NCI-H1694 treated with DMSO at 0.1 percent for 48 hours (cell line): ENCODE results near the gene PLEKHH3.

ENCODE experiments used
- DNase-seq: peaks from one replicate; lab custom pipeline; 2025; lab: John Stamatoyannopoulos, UW

The PLEKHH3 gene

GRCh38 chr17:42676424-42677011, at the start of gene PLEKHH3:
TSS of gene PLEKHH3 (minus strand) at chr17:42676994. CDS start at chr17:42676563, 431 bp downstream.
- DNase-seq = peak; percentile 40

GRCh38 chr17:42725143-42725542, 48.3 kb upstream of the PLEKHH3 start:
- DNase-seq = no peak

GRCh38 chr17:42723636-42724035, 46.8 kb upstream of the PLEKHH3 start:
- no peak for DNase-seq

- peak; percentile 84 for DNase-seq
Measured at GRCh38 chr17:42720996-42721583, 44.3 kb upstream of the PLEKHH3 start.

GRCh38 chr17:42709561-42709960, 32.8 kb upstream of the PLEKHH3 start:
- no peak for DNase-seq

- no peak for DNase-seq
Measured at GRCh38 chr17:42708588-42708987, 31.8 kb upstream of the PLEKHH3 start.

- DNase-seq = no peak
Measured at GRCh38 chr17:42706732-42707131, 29.9 kb upstream of the PLEKHH3 start.

- DNase-seq = no peak
Measured at GRCh38 chr17:42704837-42705494, 28.2 kb upstream of the PLEKHH3 start.

GRCh38 chr17:42704490-42704836, 27.7 kb upstream of the PLEKHH3 start:
- DNase-seq = no peak

- DNase-seq = no peak
Measured at GRCh38 chr17:42702446-42702845, 25.7 kb upstream of the PLEKHH3 start.

- DNase-seq = no peak
Measured at GRCh38 chr17:42700586-42701289, 23.9 kb upstream of the PLEKHH3 start.

GRCh38 chr17:42699415-42699740, 22.6 kb upstream of the PLEKHH3 start:
- DNase-seq = no peak

- DNase-seq = no peak
Measured at GRCh38 chr17:42698736-42699414, 22.1 kb upstream of the PLEKHH3 start.

- no peak for DNase-seq
Measured at GRCh38 chr17:42697108-42697811, 20.5 kb upstream of the PLEKHH3 start.

GRCh38 chr17:42695500-42695899, 18.7 kb upstream of the PLEKHH3 start:
- no peak for DNase-seq

GRCh38 chr17:42694524-42694923, 17.7 kb upstream of the PLEKHH3 start:
- DNase-seq = no peak

- DNase-seq = no peak
Measured at GRCh38 chr17:42692489-42692888, 15.7 kb upstream of the PLEKHH3 start.

- no peak for DNase-seq
Measured at GRCh38 chr17:42691021-42691545, 14.3 kb upstream of the PLEKHH3 start.

GRCh38 chr17:42690596-42690995, 13.8 kb upstream of the PLEKHH3 start:
- DNase-seq = no peak

GRCh38 chr17:42687707-42688320, 11.0 kb upstream of the PLEKHH3 start:
- DNase-seq = no peak

- DNase-seq = peak; percentile 49
Measured at GRCh38 chr17:42686520-42687128, 9.8 kb upstream of the PLEKHH3 start.
